H1 (cell line): ENCODE results near the gene SERPINB8. TPM values are rescaled to one million over a fixed set of nuclear protein-coding genes. Genes with fewer than 3 reads are reported as not detected.

Experiments
- NANOG ChIP-seq: IDR thresholded peaks from 2 replicates; pipeline ENCODE4 v1.6.1; 2011; ENCODE audit warnings: low read length, low read depth, mild to moderate bottlenecking, inconsistent platforms; ENCODE audit not compliant: insufficient read depth, poor library complexity, severe bottlenecking
- RXRA ChIP-seq: IDR thresholded peaks from 2 replicates; pipeline ENCODE4 v1.6.1; 2011; ENCODE audit warnings: low read depth, mild to moderate bottlenecking, low read length, moderate library complexity; ENCODE audit not compliant: insufficient read depth
- polyA plus RNA-seq, 7 experiments: library from polyadenylated mRNA; depleted of rRNA in 3 of 7; stranded (reverse) in 5 of 7; unstranded in 2 of 7; fragments of >200 nt in 5 of 7; fragments of 200-250 nt in 2 of 7; gene quantifications; 1 replicate in 5 of 7; 2 replicates in 1 of 7; 4 replicates in 1 of 7; pipeline versions ENCODE4 v1.2.1 to v1.2.3, GENCODE V29; 2011 to 2013; ENCODE audit warnings: missing spikeins in 2 of 7, mixed read lengths in 2 of 7
- total RNA-seq: library from RNA; stranded (reverse); fragmentation: NEBNext Ultra II Directional; extraction: Animal tissue kit (Norgen Biotek cat#: 25700); gene quantifications from 2 replicates; pipeline ENCODE4 v1.2.1, GENCODE V29; 2021
- TF ChIP-seq, protein P1 (sequence below): fragments of 300-600 bp; sonication (generic); IDR thresholded peaks from 2 replicates; pipeline ENCODE4 v1.7.1; 2012; ENCODE audit warnings: low read length, moderate library complexity, mild to moderate bottlenecking, inconsistent platforms; ENCODE audit not compliant: insufficient replicate concordance

SERPINB8 gene
- total and polyA plus RNA-seq, 2 of the 8 experiments (the other 6 are each of a cell fraction or from before 2014, with no cell fraction given): 0.42 to 1.2 TPM

DNA sequence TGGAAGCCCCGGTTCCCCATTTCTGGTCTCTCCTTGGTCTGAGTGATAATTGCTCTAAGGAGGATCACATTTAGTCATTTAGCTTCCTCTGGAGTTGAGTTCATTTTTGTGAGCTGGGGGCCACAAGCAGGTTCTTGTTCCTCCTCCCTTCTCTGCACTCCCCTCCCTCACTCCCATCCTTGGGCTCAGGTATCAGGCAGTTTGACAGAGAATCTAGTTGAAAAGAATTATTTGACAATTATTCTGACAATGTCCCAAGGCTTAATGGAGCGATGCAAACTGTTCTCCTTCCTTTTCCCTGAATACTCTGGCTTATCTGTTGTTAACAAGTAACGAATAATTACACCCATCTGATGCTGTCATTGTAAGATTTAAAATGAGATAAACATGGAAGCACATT is 61.5 kb downstream of the SERPINB8 start (continued):
- TF ChIP-seq, protein P1, sequence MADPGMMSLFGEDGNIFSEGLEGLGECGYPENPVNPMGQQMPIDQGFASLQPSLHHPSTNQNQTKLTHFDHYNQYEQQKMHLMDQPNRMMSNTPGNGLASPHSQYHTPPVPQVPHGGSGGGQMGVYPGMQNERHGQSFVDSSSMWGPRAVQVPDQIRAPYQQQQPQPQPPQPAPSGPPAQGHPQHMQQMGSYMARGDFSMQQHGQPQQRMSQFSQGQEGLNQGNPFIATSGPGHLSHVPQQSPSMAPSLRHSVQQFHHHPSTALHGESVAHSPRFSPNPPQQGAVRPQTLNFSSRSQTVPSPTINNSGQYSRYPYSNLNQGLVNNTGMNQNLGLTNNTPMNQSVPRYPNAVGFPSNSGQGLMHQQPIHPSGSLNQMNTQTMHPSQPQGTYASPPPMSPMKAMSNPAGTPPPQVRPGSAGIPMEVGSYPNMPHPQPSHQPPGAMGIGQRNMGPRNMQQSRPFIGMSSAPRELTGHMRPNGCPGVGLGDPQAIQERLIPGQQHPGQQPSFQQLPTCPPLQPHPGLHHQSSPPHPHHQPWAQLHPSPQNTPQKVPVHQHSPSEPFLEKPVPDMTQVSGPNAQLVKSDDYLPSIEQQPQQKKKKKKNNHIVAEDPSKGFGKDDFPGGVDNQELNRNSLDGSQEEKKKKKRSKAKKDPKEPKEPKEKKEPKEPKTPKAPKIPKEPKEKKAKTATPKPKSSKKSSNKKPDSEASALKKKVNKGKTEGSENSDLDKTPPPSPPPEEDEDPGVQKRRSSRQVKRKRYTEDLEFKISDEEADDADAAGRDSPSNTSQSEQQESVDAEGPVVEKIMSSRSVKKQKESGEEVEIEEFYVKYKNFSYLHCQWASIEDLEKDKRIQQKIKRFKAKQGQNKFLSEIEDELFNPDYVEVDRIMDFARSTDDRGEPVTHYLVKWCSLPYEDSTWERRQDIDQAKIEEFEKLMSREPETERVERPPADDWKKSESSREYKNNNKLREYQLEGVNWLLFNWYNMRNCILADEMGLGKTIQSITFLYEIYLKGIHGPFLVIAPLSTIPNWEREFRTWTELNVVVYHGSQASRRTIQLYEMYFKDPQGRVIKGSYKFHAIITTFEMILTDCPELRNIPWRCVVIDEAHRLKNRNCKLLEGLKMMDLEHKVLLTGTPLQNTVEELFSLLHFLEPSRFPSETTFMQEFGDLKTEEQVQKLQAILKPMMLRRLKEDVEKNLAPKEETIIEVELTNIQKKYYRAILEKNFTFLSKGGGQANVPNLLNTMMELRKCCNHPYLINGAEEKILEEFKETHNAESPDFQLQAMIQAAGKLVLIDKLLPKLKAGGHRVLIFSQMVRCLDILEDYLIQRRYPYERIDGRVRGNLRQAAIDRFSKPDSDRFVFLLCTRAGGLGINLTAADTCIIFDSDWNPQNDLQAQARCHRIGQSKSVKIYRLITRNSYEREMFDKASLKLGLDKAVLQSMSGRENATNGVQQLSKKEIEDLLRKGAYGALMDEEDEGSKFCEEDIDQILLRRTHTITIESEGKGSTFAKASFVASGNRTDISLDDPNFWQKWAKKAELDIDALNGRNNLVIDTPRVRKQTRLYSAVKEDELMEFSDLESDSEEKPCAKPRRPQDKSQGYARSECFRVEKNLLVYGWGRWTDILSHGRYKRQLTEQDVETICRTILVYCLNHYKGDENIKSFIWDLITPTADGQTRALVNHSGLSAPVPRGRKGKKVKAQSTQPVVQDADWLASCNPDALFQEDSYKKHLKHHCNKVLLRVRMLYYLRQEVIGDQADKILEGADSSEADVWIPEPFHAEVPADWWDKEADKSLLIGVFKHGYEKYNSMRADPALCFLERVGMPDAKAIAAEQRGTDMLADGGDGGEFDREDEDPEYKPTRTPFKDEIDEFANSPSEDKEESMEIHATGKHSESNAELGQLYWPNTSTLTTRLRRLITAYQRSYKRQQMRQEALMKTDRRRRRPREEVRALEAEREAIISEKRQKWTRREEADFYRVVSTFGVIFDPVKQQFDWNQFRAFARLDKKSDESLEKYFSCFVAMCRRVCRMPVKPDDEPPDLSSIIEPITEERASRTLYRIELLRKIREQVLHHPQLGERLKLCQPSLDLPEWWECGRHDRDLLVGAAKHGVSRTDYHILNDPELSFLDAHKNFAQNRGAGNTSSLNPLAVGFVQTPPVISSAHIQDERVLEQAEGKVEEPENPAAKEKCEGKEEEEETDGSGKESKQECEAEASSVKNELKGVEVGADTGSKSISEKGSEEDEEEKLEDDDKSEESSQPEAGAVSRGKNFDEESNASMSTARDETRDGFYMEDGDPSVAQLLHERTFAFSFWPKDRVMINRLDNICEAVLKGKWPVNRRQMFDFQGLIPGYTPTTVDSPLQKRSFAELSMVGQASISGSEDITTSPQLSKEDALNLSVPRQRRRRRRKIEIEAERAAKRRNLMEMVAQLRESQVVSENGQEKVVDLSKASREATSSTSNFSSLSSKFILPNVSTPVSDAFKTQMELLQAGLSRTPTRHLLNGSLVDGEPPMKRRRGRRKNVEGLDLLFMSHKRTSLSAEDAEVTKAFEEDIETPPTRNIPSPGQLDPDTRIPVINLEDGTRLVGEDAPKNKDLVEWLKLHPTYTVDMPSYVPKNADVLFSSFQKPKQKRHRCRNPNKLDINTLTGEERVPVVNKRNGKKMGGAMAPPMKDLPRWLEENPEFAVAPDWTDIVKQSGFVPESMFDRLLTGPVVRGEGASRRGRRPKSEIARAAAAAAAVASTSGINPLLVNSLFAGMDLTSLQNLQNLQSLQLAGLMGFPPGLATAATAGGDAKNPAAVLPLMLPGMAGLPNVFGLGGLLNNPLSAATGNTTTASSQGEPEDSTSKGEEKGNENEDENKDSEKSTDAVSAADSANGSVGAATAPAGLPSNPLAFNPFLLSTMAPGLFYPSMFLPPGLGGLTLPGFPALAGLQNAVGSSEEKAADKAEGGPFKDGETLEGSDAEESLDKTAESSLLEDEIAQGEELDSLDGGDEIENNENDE: no peak
- TF ChIP-seq RXRA: no peak
- TF ChIP-seq NANOG: no peak
- TF ChIP-seq, all 59 proteins: peak for 0
